Testis (tissue), 3 donors: ENCODE results near the gene CREBBP. TPM values are rescaled to one million over a fixed set of nuclear protein-coding genes. Genes with fewer than 3 reads are reported as not detected.

Source experiments
- DNase-seq: peaks from one replicate; pipeline ENCODE4 v3.0.0-alpha.2; 2019
- H3K27ac ChIP-seq, 2 donors: fragments of 200-600 bp; sonication (generic); one replicate each; pipeline ENCODE4 v1.5.1; 2019
- H3K27me3 ChIP-seq: fragments of 200-600 bp; sonication (generic); one replicate; pipeline ENCODE4 v1.5.1; 2019
- H3K36me3 ChIP-seq: fragments of 200-600 bp; sonication (generic); one replicate; pipeline ENCODE4 v1.5.1; 2017; ENCODE audit warnings: low read depth; ENCODE audit errors: missing control alignments
- H3K4me1 ChIP-seq: fragments of 200-600 bp; sonication (generic); one replicate; pipeline ENCODE4 v1.5.1; 2019
- H3K4me3 ChIP-seq, 2 donors: fragments of 200-600 bp; sonication (generic); one replicate each; pipeline ENCODE4 v1.5.1; 2017 to 2019
- H3K9me3 ChIP-seq: fragments of 200-600 bp; sonication (generic); one replicate; pipeline ENCODE4 v1.5.1; 2017
- CTCF ChIP-seq, 3 experiments: fragments of 450-650 bp in 2 of 3; fragments of 200-600 bp in 1 of 3; sonication (generic) in 1 of 3; IDR thresholded peaks; one replicate each; pipeline ENCODE4 v1.5.1; 2016 to 2019; ENCODE audit warnings: antibody characterized with exemption in 3 of 3, mild to moderate bottlenecking in 2 of 3, moderate library complexity in 1 of 3
- POLR2A ChIP-seq: fragments of 450-650 bp; IDR thresholded peaks from one replicate; pipeline ENCODE4 v1.6.1; 2017; ENCODE audit warnings: antibody characterized with exemption, mild to moderate bottlenecking, moderate library complexity
- WGBS, 2 donors: methylation state at CpG; one replicate each; pipeline ENCODE4 v1.1.5; 2018; 5-methylcytosine and 5-hydroxymethylcytosine counted together
- intact Hi-C: fragments of 100-400 bp; cut with DNase I; formaldehyde crosslinking; loops from one replicate; pipeline ENCODE4 v1.15.1; 2023; ENCODE audit warnings: low total_unique reads
- polyA plus RNA-seq: library from polyadenylated mRNA; stranded (reverse); fragments of 350-450 nt; fragmentation: Illumina TruSeq; extraction: RNeasy Lipid Tissue Mini Kit (QIAGEN cat#74804); gene quantifications from one replicate; pipeline ENCODE4 v1.2.3, GENCODE V29; 2014; ENCODE audit warnings: low read depth, low replicate concordance; ENCODE audit not compliant: insufficient read depth
- total RNA-seq, 2 donors: library from RNA; depleted of rRNA; stranded (reverse); fragments of >200 nt; gene quantifications; one replicate each; pipeline ENCODE4 v1.2.3, GENCODE V29; 2016

The CREBBP gene
- total and polyA plus RNA-seq, 3 donors from 2014 or later, result 86.0 to 185 (median 141) TPM

- Histone ChIP-seq H3K4me1 (peaks cover 11% of the 10 kb centered on the region), H3K4me3 (no peak overlapping the region), H3K27me3 (no peaks in the 10 kb centered on the region), H3K36me3 (no peaks in the 10 kb centered on the region), H3K9me3 (no peaks in the 10 kb centered on the region), H3K27ac (no peak overlapping the region)
- intact Hi-C loops, result no loop called here
- TF ChIP-seq CTCF (IDR thresholded peaks at IDR 0.05), result no peak
- no peak for TF ChIP-seq POLR2A
- WGBS, 2 donors, result 77 to 82% methylated on average over 13 to 16 of the region's 16 CpGs
- no peak for DNase-seq
Observed at GRCh38 chr16:3712861-3713372, 167.6 kb downstream of the CREBBP start.

- no peak overlapping the region for H3K4me3 ChIP-seq
- intact Hi-C loops, result no loop called here
- no peak overlapping the region for H3K27ac ChIP-seq
- H3K9me3 ChIP-seq, result no peaks in the 10 kb centered on the region
- DNase-seq, result no peak
- no peaks in the 10 kb centered on the region for H3K36me3 ChIP-seq
- no peaks in the 10 kb centered on the region for H3K27me3 ChIP-seq
- no peaks in the 10 kb centered on the region for H3K4me1 ChIP-seq
- TF ChIP-seq CTCF (IDR thresholded peaks at IDR 0.05), result no peak
- no peak for TF ChIP-seq POLR2A
- 89 to 94% methylated on average over 10 of the region's 10 CpGs for whole genome bisulfite sequencing, 2 donors
Observed at GRCh38 chr16:3706253-3707012, 174.1 kb downstream of the CREBBP start.

GRCh38 chr16:3702082-3702481, 178.4 kb downstream of the CREBBP start:
- no peaks in the 10 kb centered on the region for H3K9me3 ChIP-seq
- TF ChIP-seq POLR2A (no peak), CTCF (IDR thresholded peaks at IDR 0.05) (no peak)
- H3K4me3 ChIP-seq, result no peak overlapping the region
- 90 to 96% methylated on average over 7 of the region's 7 CpGs for WGBS, 2 donors
- H3K27me3 ChIP-seq, result no peaks in the 10 kb centered on the region
- H3K4me1 ChIP-seq, result no peaks in the 10 kb centered on the region
- no peak overlapping the region for H3K27ac ChIP-seq
- no peaks in the 10 kb centered on the region for H3K36me3 ChIP-seq
- intact Hi-C loops, result no loop called here
- DNase-seq, result no peak

GRCh38 chr16:3701531-3701930, 179.0 kb downstream of the CREBBP start:
- intact Hi-C loops, result no loop called here
- Histone ChIP-seq H3K36me3 (no peaks in the 10 kb centered on the region), H3K27me3 (no peaks in the 10 kb centered on the region), H3K27ac (no peak overlapping the region), H3K9me3 (no peaks in the 10 kb centered on the region), H3K4me3 (no peak overlapping the region), H3K4me1 (no peaks in the 10 kb centered on the region)
- 83 to 88% methylated on average over 4 of the region's 4 CpGs for WGBS, 2 donors
- TF ChIP-seq POLR2A (no peak), CTCF (IDR thresholded peaks at IDR 0.05) (no peak)
- DNase-seq, result no peak

GRCh38 chr16:3698941-3699340, 181.6 kb downstream of the CREBBP start:
- no peaks in the 10 kb centered on the region for H3K27me3 ChIP-seq
- no peaks in the 10 kb centered on the region for H3K4me1 ChIP-seq
- H3K36me3 ChIP-seq, result no peaks in the 10 kb centered on the region
- no peak overlapping the region for H3K4me3 ChIP-seq
- no peak for TF ChIP-seq CTCF (IDR thresholded peaks at IDR 0.05)
- no peak for TF ChIP-seq POLR2A
- intact Hi-C loops, result no loop called here
- H3K27ac ChIP-seq, result no peak overlapping the region
- no peak for DNase-seq
- WGBS, 2 donors, result 76 to 81% methylated on average over 4 of the region's 4 CpGs
- H3K9me3 ChIP-seq, result no peaks in the 10 kb centered on the region
